A673 (cell line): ENCODE data around the gene CSGALNACT2.

ENCODE experiments used
- CTCF ChIP-seq: fragments of 300-800, 200-600 bp; sonication (generic); conservative IDR thresholded peaks from 2 replicates; pipeline ENCODE4 v1.5.1; 2017; ENCODE audit warnings: low read depth, mild to moderate bottlenecking, antibody characterized with exemption, low read length, moderate library complexity, mixed read lengths
- EZH2 ChIP-seq: fragments of 200-600 bp; sonication (generic); IDR thresholded peaks from 2 replicates; pipeline ENCODE4 v1.6.1; 2017; ENCODE audit warnings: borderline replicate concordance, low read depth, mild to moderate bottlenecking, mixed read lengths, antibody characterized with exemption, low read length; ENCODE audit not compliant: poor library complexity, severe bottlenecking

DNA sequence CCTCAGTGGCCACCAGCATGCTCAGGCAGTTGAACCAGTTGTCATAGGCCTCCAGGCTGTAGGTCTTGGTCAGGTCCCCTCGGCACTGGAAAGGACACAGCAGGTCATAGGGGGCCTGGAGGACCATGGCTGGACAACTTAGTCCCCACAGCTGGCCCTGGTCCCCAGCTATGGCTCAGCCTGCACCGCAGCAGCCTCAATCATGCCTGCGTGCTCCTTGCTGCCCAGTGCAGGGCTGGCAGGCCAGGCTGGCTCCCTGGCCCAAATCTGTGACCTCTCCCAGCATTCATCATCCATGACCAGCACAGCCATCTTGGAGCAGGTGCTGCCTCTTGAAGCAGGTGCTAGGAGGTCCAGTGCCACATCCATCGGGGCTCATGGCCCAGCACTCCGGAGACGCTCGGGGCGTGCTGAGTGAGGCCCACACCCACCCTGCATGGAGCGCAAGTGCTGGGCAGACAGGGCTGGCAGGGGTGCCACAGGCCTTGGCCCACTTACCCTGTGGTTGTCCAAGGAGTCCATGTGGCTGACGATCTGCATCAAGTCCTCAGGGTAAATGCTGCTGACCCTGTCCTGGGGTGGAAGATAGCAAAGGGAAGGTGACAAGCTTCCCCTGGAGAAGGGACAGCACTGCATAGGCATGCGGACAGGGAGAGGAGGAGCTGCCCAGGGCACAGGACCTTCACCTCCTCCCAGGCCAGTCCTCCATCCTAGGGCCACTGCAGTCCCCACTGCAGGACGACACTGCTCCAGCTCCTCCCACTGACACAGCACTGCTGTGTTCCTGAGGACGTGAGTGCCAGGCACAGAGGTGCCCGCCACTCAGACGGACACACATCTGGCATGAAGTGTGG is 61.7 kb downstream of the CSGALNACT2 start:
- TF ChIP-seq EZH2 (no peak), CTCF (no peak)
